Measurements from ENCODE around the gene LRRN3.

Gene LRRN3

GRCh38 chr7:111160297-111160696 is 69.4 kb downstream of the LRRN3 start:
- H3K36me3 ChIP-seq (ENCODE audit: insufficient read depth, low read length), result peaks cover 5% of the 10 kb centered on the region; the same call in 1 of the 2 replicates
- H3K4me3 ChIP-seq (ENCODE audit: low read depth, low read length), result no peak overlapping the region
- H3K27me3 ChIP-seq (ENCODE audit: insufficient read depth, low read length), result no peaks in the 10 kb centered on the region
- H3K27ac ChIP-seq (ENCODE audit: low read depth, low read length), result peak overlapping the region; percentile 71
- peaks cover 12% of the 10 kb centered on the region for H3K4me1 ChIP-seq (ENCODE audit: control insufficient read depth, insufficient read depth, low read length, unreplicated experiment)
- no peaks in the 10 kb centered on the region for H3K79me2 ChIP-seq (ENCODE audit: control insufficient read depth, insufficient read depth, low read length, unreplicated experiment)
- no peak overlapping the region for H2AFZ ChIP-seq (ENCODE audit: low read length, unreplicated experiment)

- Histone ChIP-seq H3K4me3 (ENCODE audit: low read depth, low read length) (no peak overlapping the region), H3K36me3 (ENCODE audit: insufficient read depth, low read length) (no peaks in the 10 kb centered on the region), H3K27ac (ENCODE audit: low read depth, low read length) (no peak overlapping the region), H3K4me1 (ENCODE audit: control insufficient read depth, insufficient read depth, low read length, unreplicated experiment) (peaks cover 12% of the 10 kb centered on the region), H2AFZ (ENCODE audit: low read length, unreplicated experiment) (no peak overlapping the region), H3K27me3 (ENCODE audit: insufficient read depth, low read length) (no peaks in the 10 kb centered on the region), H3K79me2 (ENCODE audit: control insufficient read depth, insufficient read depth, low read length, unreplicated experiment) (no peaks in the 10 kb centered on the region)
These were observed 71.8 kb downstream of the LRRN3 start for GRCh38 chr7:111162692-111163091.

GRCh38 chr7:111164442-111164841 is 73.5 kb downstream of the LRRN3 start:
- no peaks in the 10 kb centered on the region for H3K79me2 ChIP-seq (ENCODE audit: control insufficient read depth, insufficient read depth, low read length, unreplicated experiment)
- no peaks in the 10 kb centered on the region for H3K27me3 ChIP-seq (ENCODE audit: insufficient read depth, low read length)
- H3K4me1 ChIP-seq (ENCODE audit: control insufficient read depth, insufficient read depth, low read length, unreplicated experiment), result peaks cover 12% of the 10 kb centered on the region
- no peak overlapping the region for H3K27ac ChIP-seq (ENCODE audit: low read depth, low read length)
- no peak overlapping the region for H3K4me3 ChIP-seq (ENCODE audit: low read depth, low read length)
- no peak overlapping the region for H2AFZ ChIP-seq (ENCODE audit: low read length, unreplicated experiment)
- no peaks in the 10 kb centered on the region for H3K36me3 ChIP-seq (ENCODE audit: insufficient read depth, low read length)

- H3K4me3 ChIP-seq (ENCODE audit: low read depth, low read length), result no peak overlapping the region
- H2AFZ ChIP-seq (ENCODE audit: low read length, unreplicated experiment), result no peak overlapping the region
- H3K27me3 ChIP-seq (ENCODE audit: insufficient read depth, low read length), result no peaks in the 10 kb centered on the region
- no peaks in the 10 kb centered on the region for H3K36me3 ChIP-seq (ENCODE audit: insufficient read depth, low read length)
- H3K4me1 ChIP-seq (ENCODE audit: control insufficient read depth, insufficient read depth, low read length, unreplicated experiment), result no peaks in the 10 kb centered on the region
- no peak overlapping the region for H3K27ac ChIP-seq (ENCODE audit: low read depth, low read length)
- no peaks in the 10 kb centered on the region for H3K79me2 ChIP-seq (ENCODE audit: control insufficient read depth, insufficient read depth, low read length, unreplicated experiment)
These were observed 77.3 kb downstream of the LRRN3 start for GRCh38 chr7:111168182-111168581.

GRCh38 chr7:111172564-111173257 is 81.8 kb downstream of the LRRN3 start:
- Histone ChIP-seq H3K4me1 (ENCODE audit: control insufficient read depth, insufficient read depth, low read length, unreplicated experiment) (no peaks in the 10 kb centered on the region), H2AFZ (ENCODE audit: low read length, unreplicated experiment) (no peak overlapping the region), H3K27me3 (ENCODE audit: insufficient read depth, low read length) (no peaks in the 10 kb centered on the region), H3K4me3 (ENCODE audit: low read depth, low read length) (no peak overlapping the region), H3K36me3 (ENCODE audit: insufficient read depth, low read length) (no peaks in the 10 kb centered on the region), H3K27ac (ENCODE audit: low read depth, low read length) (no peak overlapping the region), H3K79me2 (ENCODE audit: control insufficient read depth, insufficient read depth, low read length, unreplicated experiment) (no peaks in the 10 kb centered on the region)

- H3K79me2 ChIP-seq (ENCODE audit: control insufficient read depth, insufficient read depth, low read length, unreplicated experiment), result no peaks in the 10 kb centered on the region
- H3K27me3 ChIP-seq (ENCODE audit: insufficient read depth, low read length), result no peaks in the 10 kb centered on the region
- no peak overlapping the region for H3K27ac ChIP-seq (ENCODE audit: low read depth, low read length)
- no peak overlapping the region for H3K4me3 ChIP-seq (ENCODE audit: low read depth, low read length)
- H2AFZ ChIP-seq (ENCODE audit: low read length, unreplicated experiment), result no peak overlapping the region
- H3K4me1 ChIP-seq (ENCODE audit: control insufficient read depth, insufficient read depth, low read length, unreplicated experiment), result no peaks in the 10 kb centered on the region
- no peaks in the 10 kb centered on the region for H3K36me3 ChIP-seq (ENCODE audit: insufficient read depth, low read length)
These were observed 82.6 kb downstream of the LRRN3 start for GRCh38 chr7:111173528-111173927.

GRCh38 chr7:111173990-111174389 is 83.1 kb downstream of the LRRN3 start:
- Histone ChIP-seq H3K27ac (ENCODE audit: low read depth, low read length) (no peak overlapping the region), H3K79me2 (ENCODE audit: control insufficient read depth, insufficient read depth, low read length, unreplicated experiment) (no peaks in the 10 kb centered on the region), H2AFZ (ENCODE audit: low read length, unreplicated experiment) (no peak overlapping the region), H3K36me3 (ENCODE audit: insufficient read depth, low read length) (no peaks in the 10 kb centered on the region), H3K4me1 (ENCODE audit: control insufficient read depth, insufficient read depth, low read length, unreplicated experiment) (no peaks in the 10 kb centered on the region), H3K27me3 (ENCODE audit: insufficient read depth, low read length) (no peaks in the 10 kb centered on the region), H3K4me3 (ENCODE audit: low read depth, low read length) (no peak overlapping the region)

GRCh38 chr7:111174510-111174909 is 83.6 kb downstream of the LRRN3 start:
- H3K27me3 ChIP-seq (ENCODE audit: insufficient read depth, low read length), result no peaks in the 10 kb centered on the region
- H3K27ac ChIP-seq (ENCODE audit: low read depth, low read length), result no peak overlapping the region
- H3K4me1 ChIP-seq (ENCODE audit: control insufficient read depth, insufficient read depth, low read length, unreplicated experiment), result no peaks in the 10 kb centered on the region
- H3K79me2 ChIP-seq (ENCODE audit: control insufficient read depth, insufficient read depth, low read length, unreplicated experiment), result no peaks in the 10 kb centered on the region
- H2AFZ ChIP-seq (ENCODE audit: low read length, unreplicated experiment), result no peak overlapping the region
- no peaks in the 10 kb centered on the region for H3K36me3 ChIP-seq (ENCODE audit: insufficient read depth, low read length)
- H3K4me3 ChIP-seq (ENCODE audit: low read depth, low read length), result no peak overlapping the region
